Upper lobe of left lung (tissue), 4 donors: ENCODE measurements around the gene MAD1L1.

Experiments
- EP300 ChIP-seq, 4 donors: sonication (generic); formaldehyde crosslinking; IDR thresholded peaks; one replicate each; pipeline ENCODE4 v1.5.1; 2017; ENCODE audit warnings: antibody characterized with exemption in 4 of 4, control low read depth in 2 of 4
- POLR2AphosphoS5 ChIP-seq, 2 donors: sonication (generic); formaldehyde crosslinking; IDR thresholded peaks; one replicate each; pipeline ENCODE4 v1.5.1; 2017; ENCODE audit warnings: antibody characterized with exemption in 2 of 2
- TF ChIP-seq, protein P1 (sequence below), 6 experiments: fragments of 450-650 bp in 4 of 6; fragments of 200-600 bp in 2 of 6; sonication (generic) in 2 of 6; IDR thresholded peaks; one replicate each; pipeline ENCODE4 v1.5.1; 2016 to 2019; ENCODE audit warnings: antibody characterized with exemption in 6 of 6

DNA sequence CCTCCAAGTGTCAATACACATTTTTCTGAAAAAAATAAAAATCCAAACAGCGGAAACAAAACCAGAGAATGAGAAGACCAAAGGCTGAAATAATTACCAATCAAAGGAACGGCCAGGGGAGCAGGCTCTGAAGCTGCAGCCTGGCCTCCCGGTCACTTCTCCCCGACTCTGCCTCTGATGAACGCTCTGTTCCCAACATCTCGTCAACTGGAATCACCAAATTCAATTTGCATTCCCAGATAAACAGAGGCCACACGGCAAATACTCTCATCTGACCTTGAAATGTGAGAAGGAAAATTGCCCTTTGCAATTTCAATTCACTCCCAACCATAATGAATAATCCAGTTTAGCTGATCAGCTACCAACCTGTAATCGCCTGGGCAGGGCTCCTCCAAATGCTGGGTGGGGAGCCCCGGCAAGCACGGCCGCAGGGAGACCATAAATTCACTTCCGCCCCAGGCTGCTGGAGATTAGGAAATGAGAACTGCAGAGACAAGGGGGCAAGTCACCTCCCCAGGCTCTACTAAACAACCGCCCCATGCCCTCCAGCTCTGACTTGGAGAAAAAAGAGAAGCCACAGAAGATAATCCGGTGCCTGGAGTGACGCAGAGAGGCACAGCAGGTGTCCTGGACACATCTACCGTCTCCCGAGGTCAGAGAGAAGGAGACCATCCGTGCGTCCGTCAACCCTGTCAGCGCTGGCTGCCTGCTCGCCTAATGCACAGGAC lies 153.2 kb downstream of the MAD1L1 start:
- TF ChIP-seq, protein P1, sequence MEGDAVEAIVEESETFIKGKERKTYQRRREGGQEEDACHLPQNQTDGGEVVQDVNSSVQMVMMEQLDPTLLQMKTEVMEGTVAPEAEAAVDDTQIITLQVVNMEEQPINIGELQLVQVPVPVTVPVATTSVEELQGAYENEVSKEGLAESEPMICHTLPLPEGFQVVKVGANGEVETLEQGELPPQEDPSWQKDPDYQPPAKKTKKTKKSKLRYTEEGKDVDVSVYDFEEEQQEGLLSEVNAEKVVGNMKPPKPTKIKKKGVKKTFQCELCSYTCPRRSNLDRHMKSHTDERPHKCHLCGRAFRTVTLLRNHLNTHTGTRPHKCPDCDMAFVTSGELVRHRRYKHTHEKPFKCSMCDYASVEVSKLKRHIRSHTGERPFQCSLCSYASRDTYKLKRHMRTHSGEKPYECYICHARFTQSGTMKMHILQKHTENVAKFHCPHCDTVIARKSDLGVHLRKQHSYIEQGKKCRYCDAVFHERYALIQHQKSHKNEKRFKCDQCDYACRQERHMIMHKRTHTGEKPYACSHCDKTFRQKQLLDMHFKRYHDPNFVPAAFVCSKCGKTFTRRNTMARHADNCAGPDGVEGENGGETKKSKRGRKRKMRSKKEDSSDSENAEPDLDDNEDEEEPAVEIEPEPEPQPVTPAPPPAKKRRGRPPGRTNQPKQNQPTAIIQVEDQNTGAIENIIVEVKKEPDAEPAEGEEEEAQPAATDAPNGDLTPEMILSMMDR (IDR thresholded peaks at IDR 0.05), result no peak
- no peak for TF ChIP-seq POLR2AphosphoS5 (IDR thresholded peaks at IDR 0.05)
- no peak for TF ChIP-seq EP300 (IDR thresholded peaks at IDR 0.05)
